NT2/D1 (cell line): Measurements from ENCODE around the gene B3GALNT1.

ENCODE experiments used
- SUZ12 ChIP-seq: IDR thresholded peaks from 2 replicates; pipeline ENCODE4 v1.6.1; 2011; ENCODE audit not compliant: insufficient read length, insufficient read depth; ENCODE audit errors: extremely low read depth
- YY1 ChIP-seq: IDR thresholded peaks from 2 replicates; pipeline ENCODE4 v1.6.1; 2011; ENCODE audit not compliant: insufficient read length, insufficient read depth
- ZNF274 ChIP-seq: IDR thresholded peaks from 2 replicates; pipeline ENCODE4 v1.6.1; 2011; ENCODE audit warnings: mild to moderate bottlenecking, low read depth, low read length

- no peak for TF ChIP-seq ZNF274
- no peak for TF ChIP-seq SUZ12
- TF ChIP-seq YY1 = no peak
Observed at GRCh38 chr3:161073181-161073580, 32.0 kb downstream of the B3GALNT1 start.
